AG04450 (cell line): ENCODE data around the gene RANBP10. TPM values are rescaled to one million over a fixed set of nuclear protein-coding genes. Genes with fewer than 3 reads are reported as not detected.

Experiments
- CTCF ChIA-PET: fragments of 300-600, 350-600 bp; formaldehyde crosslinking; extraction: SDS; loops from one replicate; lab custom pipeline; 2022; ENCODE audit warnings: antibody characterized with exemption, inconsistent platforms; lab: Charles Lee
- POLR2A ChIA-PET: fragments of 350-600 bp; formaldehyde crosslinking; extraction: SDS; loops from one replicate; lab custom pipeline; 2021; ENCODE audit warnings: antibody characterized with exemption, inconsistent platforms; lab: Yijun Ruan, JAX
- DNase-seq: peaks from one replicate; pipeline ENCODE4 v3.0.0-alpha.2; 2011; ENCODE audit warnings: low read depth, low spot score
- H3K27ac ChIP-seq: one replicate; pipeline ENCODE4 v1.5.1; 2012; ENCODE audit warnings: low read depth, low read length, control low read depth
- H3K27me3 ChIP-seq: one replicate; pipeline ENCODE4 v1.6.0; 2012; ENCODE audit warnings: low read length; ENCODE audit not compliant: control insufficient read depth, insufficient read depth
- H3K4me3 ChIP-seq: 2 replicates; pipeline ENCODE4 v1.5.1; 2011; ENCODE audit warnings: mild to moderate bottlenecking, low read depth, low read length, control low read depth
- H3K9me3 ChIP-seq: 2 replicates; pipeline ENCODE4 v1.5.1; 2012; ENCODE audit warnings: low read length; ENCODE audit not compliant: control insufficient read depth, insufficient read depth
- polyA plus RNA-seq: library from polyadenylated mRNA; depleted of rRNA; stranded (reverse); fragments of >200 nt; gene quantifications from 2 replicates; pipeline ENCODE4 v1.2.3, GENCODE V29; 2011
- TF ChIP-seq, protein P1 (sequence below): IDR thresholded peaks from 2 replicates; pipeline ENCODE4 v1.5.1; 2011; ENCODE audit warnings: low read depth, low read length, control low read depth, inconsistent platforms

RANBP10 gene
- polyA plus RNA-seq, 1 experiment, result 11.3 TPM

DNA sequence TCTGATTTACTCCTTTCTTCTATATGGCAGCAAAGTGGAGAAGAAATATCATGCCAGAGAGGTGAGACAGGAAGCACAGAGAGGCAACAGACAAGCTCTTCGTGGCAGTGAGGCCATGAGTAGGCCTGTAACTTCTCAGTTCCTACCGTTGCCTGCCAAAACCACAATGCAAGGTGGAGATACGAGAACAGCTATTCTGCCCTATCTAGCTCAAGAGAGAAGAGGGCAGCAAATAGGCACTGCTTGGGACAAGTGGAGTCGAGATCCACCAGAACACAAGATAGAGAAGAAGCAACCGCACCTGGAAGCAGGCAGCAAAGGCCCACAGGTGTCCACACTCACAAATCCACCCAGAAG, 24.8 kb downstream of the RANBP10 start:
- Histone ChIP-seq H3K27ac (no peak overlapping the region), H3K4me3 (no peak overlapping the region), H3K27me3 (no peaks in the 10 kb centered on the region), H3K9me3 (no peaks in the 10 kb centered on the region)
- no peak for DNase-seq
- ChIA-PET POLR2A (no interaction called here), CTCF (interaction anchor here (1.5 kb wide), 1 partner anchor 35 kb away, joined by 5 read pairs; no protein-coding TSS in a partner anchor)
- TF ChIP-seq, protein P1, sequence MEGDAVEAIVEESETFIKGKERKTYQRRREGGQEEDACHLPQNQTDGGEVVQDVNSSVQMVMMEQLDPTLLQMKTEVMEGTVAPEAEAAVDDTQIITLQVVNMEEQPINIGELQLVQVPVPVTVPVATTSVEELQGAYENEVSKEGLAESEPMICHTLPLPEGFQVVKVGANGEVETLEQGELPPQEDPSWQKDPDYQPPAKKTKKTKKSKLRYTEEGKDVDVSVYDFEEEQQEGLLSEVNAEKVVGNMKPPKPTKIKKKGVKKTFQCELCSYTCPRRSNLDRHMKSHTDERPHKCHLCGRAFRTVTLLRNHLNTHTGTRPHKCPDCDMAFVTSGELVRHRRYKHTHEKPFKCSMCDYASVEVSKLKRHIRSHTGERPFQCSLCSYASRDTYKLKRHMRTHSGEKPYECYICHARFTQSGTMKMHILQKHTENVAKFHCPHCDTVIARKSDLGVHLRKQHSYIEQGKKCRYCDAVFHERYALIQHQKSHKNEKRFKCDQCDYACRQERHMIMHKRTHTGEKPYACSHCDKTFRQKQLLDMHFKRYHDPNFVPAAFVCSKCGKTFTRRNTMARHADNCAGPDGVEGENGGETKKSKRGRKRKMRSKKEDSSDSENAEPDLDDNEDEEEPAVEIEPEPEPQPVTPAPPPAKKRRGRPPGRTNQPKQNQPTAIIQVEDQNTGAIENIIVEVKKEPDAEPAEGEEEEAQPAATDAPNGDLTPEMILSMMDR, result no peak

- Histone ChIP-seq H3K9me3 (no peaks in the 10 kb centered on the region), H3K27me3 (no peaks in the 10 kb centered on the region), H3K4me3 (no peak overlapping the region), H3K27ac (no peak overlapping the region)
- DNase-seq, result no peak
- POLR2A ChIA-PET, result no interaction called here
- CTCF ChIA-PET, result interaction anchor here (1.5 kb wide), 1 partner anchor 35 kb away, joined by 5 read pairs; no protein-coding TSS in a partner anchor
- TF ChIP-seq, protein P1, result no peak
These were observed 25.4 kb downstream of the RANBP10 start for GRCh38 chr16:67780847-67781564.

- POLR2A ChIA-PET, result interaction anchor here (0.6 kb wide), 1 partner anchor 147 kb away, joined by 3 read pairs; no protein-coding TSS in a partner anchor
- CTCF ChIA-PET, result interaction anchor here (0.6 kb wide), 1 partner anchor 99 kb away, joined by 3 read pairs; no protein-coding TSS in a partner anchor
- no peak overlapping the region for H3K4me3 ChIP-seq
- no peak overlapping the region for H3K27ac ChIP-seq
- DNase-seq, result no peak
- H3K27me3 ChIP-seq, result no peaks in the 10 kb centered on the region
- H3K9me3 ChIP-seq, result no peaks in the 10 kb centered on the region; the same call in 1 of the 2 replicates
- TF ChIP-seq, protein P1, result no peak
These were observed 26.9 kb downstream of the RANBP10 start for GRCh38 chr16:67779256-67780014.

DNA sequence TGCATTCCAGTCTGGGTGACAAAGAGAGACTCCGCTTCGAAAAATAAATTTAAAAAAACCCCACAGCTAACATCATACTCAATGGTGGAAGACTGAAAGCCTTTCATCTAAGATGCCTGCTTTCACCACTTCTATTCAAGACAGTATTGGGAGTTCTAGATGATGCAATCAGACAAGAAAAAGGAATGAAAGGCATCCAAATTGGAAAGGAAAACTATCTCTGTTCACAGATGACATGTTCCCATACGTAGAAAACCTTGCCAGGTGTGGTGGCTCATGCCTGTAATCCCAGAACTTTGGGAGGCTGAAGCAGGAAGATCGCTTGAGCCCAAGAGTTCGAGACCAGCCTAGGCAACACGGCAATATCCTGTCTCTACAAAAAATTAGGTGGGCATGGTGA, 31.1 kb downstream of the RANBP10 start:
- Histone ChIP-seq H3K27me3 (no peaks in the 10 kb centered on the region), H3K27ac (no peak overlapping the region), H3K9me3 (no peaks in the 10 kb centered on the region; the same call in 1 of the 2 replicates), H3K4me3 (no peak overlapping the region)
- TF ChIP-seq, protein P1, result no peak
- DNase-seq, result no peak
- ChIA-PET CTCF (interaction anchor here (1.2 to 1.4 kb wide), 2 partner anchors 41 to 103 kb away, joined by 3 to 5 read pairs; no protein-coding TSS in a partner anchor), POLR2A (no interaction called here)

- TF ChIP-seq, protein P1, result no peak
- Histone ChIP-seq H3K27me3 (no peaks in the 10 kb centered on the region), H3K27ac (no peak overlapping the region), H3K4me3 (no peak overlapping the region), H3K9me3 (no peaks in the 10 kb centered on the region; the same call in 1 of the 2 replicates)
- CTCF ChIA-PET, result no interaction called here
- DNase-seq, result no peak
- POLR2A ChIA-PET, result no interaction called here
These were observed 31.9 kb downstream of the RANBP10 start for GRCh38 chr16:67774457-67774853.
